ENCODE measurements around the gene DGKZ.

DNA sequence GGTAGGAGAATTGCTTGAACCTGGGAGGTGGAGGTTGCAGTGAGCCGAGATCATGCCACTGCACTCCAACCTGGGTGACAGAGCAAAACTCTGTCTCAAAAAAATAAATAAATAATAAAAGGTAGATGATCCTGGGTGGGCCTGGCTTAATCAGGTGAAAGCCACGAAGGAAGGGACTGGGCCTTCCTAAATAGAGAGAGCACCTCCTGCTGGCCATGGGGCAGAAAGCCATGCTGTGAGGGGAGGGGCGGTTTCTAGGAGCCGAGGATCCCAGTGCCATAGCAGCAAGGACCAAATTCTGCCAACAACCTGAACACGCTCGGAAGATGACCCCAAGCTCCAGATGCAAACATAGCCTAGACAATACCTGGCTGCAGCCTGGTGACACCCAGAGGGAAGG lies 24.5 kb upstream of the DGKZ start:
- no peak for TF ChIP-seq POLR2AphosphoS5 (IDR thresholded peaks at IDR 0.05; ENCODE audit: insufficient read depth in 1 of 2, low read depth in 1 of 2)
- TF ChIP-seq, protein P1, sequence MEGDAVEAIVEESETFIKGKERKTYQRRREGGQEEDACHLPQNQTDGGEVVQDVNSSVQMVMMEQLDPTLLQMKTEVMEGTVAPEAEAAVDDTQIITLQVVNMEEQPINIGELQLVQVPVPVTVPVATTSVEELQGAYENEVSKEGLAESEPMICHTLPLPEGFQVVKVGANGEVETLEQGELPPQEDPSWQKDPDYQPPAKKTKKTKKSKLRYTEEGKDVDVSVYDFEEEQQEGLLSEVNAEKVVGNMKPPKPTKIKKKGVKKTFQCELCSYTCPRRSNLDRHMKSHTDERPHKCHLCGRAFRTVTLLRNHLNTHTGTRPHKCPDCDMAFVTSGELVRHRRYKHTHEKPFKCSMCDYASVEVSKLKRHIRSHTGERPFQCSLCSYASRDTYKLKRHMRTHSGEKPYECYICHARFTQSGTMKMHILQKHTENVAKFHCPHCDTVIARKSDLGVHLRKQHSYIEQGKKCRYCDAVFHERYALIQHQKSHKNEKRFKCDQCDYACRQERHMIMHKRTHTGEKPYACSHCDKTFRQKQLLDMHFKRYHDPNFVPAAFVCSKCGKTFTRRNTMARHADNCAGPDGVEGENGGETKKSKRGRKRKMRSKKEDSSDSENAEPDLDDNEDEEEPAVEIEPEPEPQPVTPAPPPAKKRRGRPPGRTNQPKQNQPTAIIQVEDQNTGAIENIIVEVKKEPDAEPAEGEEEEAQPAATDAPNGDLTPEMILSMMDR (IDR thresholded peaks at IDR 0.05), result no peak

All from vagina (tissue), 2 donors.